GM12878 (cell line): ENCODE measurements around the gene VMO1. TPM values are rescaled to one million over a fixed set of nuclear protein-coding genes. Genes with fewer than 3 reads are reported as not detected.

ENCODE experiments used
- ATAC-seq: fragments of 200-7000 bp; cut with Tn5 transposase; 3 replicates; pipeline ENCODE4 v1.9.1; 2020; ENCODE audit warnings: mild to moderate bottlenecking, moderate library complexity
- BruUV-seq: library from RNA; stranded (reverse); fragments of 400-500 nt; replicated peaks from 2 replicates; lab custom pipeline; 2021; lab: Mats Ljungman, UMichigan
- CTCF ChIA-PET: fragments of 300-600 bp; sonication (Branson Sonifier 250); formaldehyde crosslinking; extraction: SDS; loops from one replicate; lab custom pipeline; 2021; ENCODE audit warnings: inconsistent platforms; lab: Yijun Ruan, JAX
- POLR2A ChIA-PET: fragments of 350-600 bp; formaldehyde crosslinking; extraction: SDS; loops from one replicate; lab custom pipeline; 2021; ENCODE audit warnings: inconsistent platforms; lab: Charles Lee
- RAD21 ChIA-PET: fragments of 300-600 bp; sonication (Branson Sonifier 250); formaldehyde crosslinking; loops from one replicate; lab custom pipeline; 2023; ENCODE audit warnings: antibody characterized with exemption; ENCODE audit not compliant: unreplicated experiment; lab: Charles Lee
- SMC1A ChIA-PET: fragments of 300-600 bp; sonication (Branson Sonifier 250); formaldehyde crosslinking; loops from one replicate; lab custom pipeline; 2023; ENCODE audit not compliant: unreplicated experiment, uncharacterized antibody; lab: Charles Lee
- DNase-seq: peaks from one replicate; pipeline ENCODE4 v3.0.0-alpha.2; 2011; ENCODE audit warnings: low read depth, low spot score
- FAIRE-seq: peaks from 3 replicates; lab custom pipeline; 2011; peaks lifted over from hg19 to GRCh38; lab: Jason Lieb, UNC
- H2AFZ ChIP-seq: 2 replicates; pipeline ENCODE4 v1.6.0; 2011; ENCODE audit warnings: low read depth, low read length, control low read depth; ENCODE audit not compliant: control insufficient read depth
- H3K27ac ChIP-seq: 2 replicates; pipeline ENCODE4 v1.5.1; 2011; ENCODE audit warnings: control low read depth; ENCODE audit not compliant: control insufficient read depth, insufficient read depth
- H3K27me3 ChIP-seq, 2 experiments: replicated peaks in 1 of 2; 2 replicates each; pipeline versions ENCODE4 v1.6.0 to v1.6.1; 2011; ENCODE audit warnings: low read length in 1 of 2; ENCODE audit not compliant: control insufficient read depth in 2 of 2, insufficient read depth in 2 of 2
- H3K36me3 ChIP-seq, 2 experiments: 2 replicates each; pipeline ENCODE4 v1.5.1; 2011; ENCODE audit warnings: low read length in 1 of 2; ENCODE audit not compliant: control insufficient read depth in 2 of 2, insufficient read depth in 2 of 2
- H3K4me1 ChIP-seq: 2 replicates; pipeline ENCODE4 v1.6.1; 2011; ENCODE audit warnings: mild to moderate bottlenecking, low read length, moderate library complexity, mixed read lengths; ENCODE audit not compliant: control insufficient read depth, insufficient read depth
- H3K4me2 ChIP-seq: 2 replicates; pipeline ENCODE4 v1.6.0; 2011; ENCODE audit warnings: control low read depth; ENCODE audit not compliant: control insufficient read depth, insufficient read depth
- H3K4me3 ChIP-seq: fragments of 200-600 bp; sonication (generic); 2 replicates; pipeline ENCODE4 v1.5.1; 2016
- H3K79me2 ChIP-seq: 2 replicates; pipeline ENCODE4 v1.6.0; 2011; ENCODE audit warnings: low read length; ENCODE audit not compliant: control insufficient read depth, insufficient read depth
- H3K9ac ChIP-seq: 2 replicates; pipeline ENCODE4 v1.8.0; 2011; ENCODE audit warnings: low read length, control low read depth, mixed read lengths; ENCODE audit not compliant: control insufficient read depth, insufficient read depth
- H3K9me3 ChIP-seq: replicated peaks from 3 replicates; pipeline ENCODE4 v1.5.1; 2011; ENCODE audit warnings: mild to moderate bottlenecking, low read length; ENCODE audit not compliant: control insufficient read depth, insufficient read depth
- H4K20me1 ChIP-seq: 2 replicates; pipeline ENCODE4 v1.6.0; 2011; ENCODE audit not compliant: control insufficient read depth, insufficient read depth
- ASH2L ChIP-seq: fragments of 300-600, 200-600 bp; sonication (generic); IDR thresholded peaks from 2 replicates; pipeline ENCODE4 v1.6.1; 2017; ENCODE audit warnings: low read depth, mild to moderate bottlenecking, borderline replicate concordance
- BCL11A ChIP-seq: IDR thresholded peaks from 2 replicates; pipeline ENCODE4 v1.6.1; 2011; ENCODE audit warnings: low read depth, low read length
- CREM ChIP-seq: IDR thresholded peaks from 2 replicates; pipeline ENCODE4 v1.6.1; 2014; ENCODE audit warnings: antibody characterized with exemption, low read depth
- HCFC1 ChIP-seq: fragments of 150-350 bp; IDR thresholded peaks from 2 replicates; pipeline ENCODE4 v1.6.1; 2014; ENCODE audit warnings: low read length
- MXI1 ChIP-seq: fragments of 150-350 bp; IDR thresholded peaks from 2 replicates; pipeline ENCODE4 v1.6.1; 2011; ENCODE audit warnings: low read depth, mild to moderate bottlenecking, inconsistent platforms, low read length, improper control_type of control experiment
- NBN ChIP-seq: fragments of 450-650 bp; IDR thresholded peaks from 2 replicates; pipeline ENCODE4 v1.6.1; 2016
- NR2C2 ChIP-seq: IDR thresholded peaks from 2 replicates; pipeline ENCODE4 v1.6.1; 2011; ENCODE audit warnings: borderline replicate concordance, low read depth; ENCODE audit not compliant: control insufficient read depth, insufficient read length
- RB1 ChIP-seq: fragments of 450-650 bp; formaldehyde crosslinking; IDR thresholded peaks from 2 replicates; pipeline ENCODE4 v1.6.1; 2017; ENCODE audit warnings: mild to moderate bottlenecking, borderline replicate concordance
- RUNX3 ChIP-seq: IDR thresholded peaks from 2 replicates; pipeline ENCODE4 v1.6.1; 2012; ENCODE audit warnings: low read length, inconsistent platforms
- STAT3 ChIP-seq: IDR thresholded peaks from 2 replicates; pipeline ENCODE4 v1.6.1; 2011; ENCODE audit warnings: low read depth, low read length, improper control_type of control experiment
- ZNF207 ChIP-seq: fragments of 450-650 bp; IDR thresholded peaks from 2 replicates; pipeline ENCODE4 v1.6.1; 2014; ENCODE audit warnings: antibody characterized with exemption, mild to moderate bottlenecking, borderline replicate concordance
- WGBS: methylation state at CpG from one replicate; pipeline ENCODE4 v1.1.6; 2016; ENCODE audit warnings: low lambda C conversion rate; ENCODE audit not compliant: insufficient replicate concordance, insufficient coverage; ENCODE audit errors: missing lambda C conversion rate; 5-methylcytosine and 5-hydroxymethylcytosine counted together
- in situ Hi-C: fragments of 300-500 bp; cut with MboI; formaldehyde crosslinking; loops from 9 replicates; pipeline ENCODE4 v1.14.3; 2018; ENCODE audit warnings: mixed read lengths
- intact Hi-C: fragments of 100-400 bp; cut with micrococcal nuclease; formaldehyde crosslinking; loops from one replicate; pipeline ENCODE4 v1.14.2; 2022; ENCODE audit not compliant: unreplicated experiment
- polyA plus RNA-seq, 11 experiments: library from polyadenylated mRNA; depleted of rRNA in 4 of 11; unstranded in 6 of 11; stranded (reverse) in 5 of 11; fragments of >200 nt; fragmentation: Nextera tagmentation in 4 of 11; fragmentation: Illumina TruSeq in 1 of 11; extraction: Ambion mirVana in 4 of 11; extraction: Trizol in 1 of 11; gene quantifications; 1 replicate in 1 of 11; 2 replicates in 10 of 11; pipeline versions ENCODE4 v1.2.1 to v1.2.3, GENCODE V29; 2011 to 2016; ENCODE audit warnings: inconsistent platforms in 2 of 11, missing spikeins in 2 of 11, low read depth in 1 of 11
- total RNA-seq, 4 experiments: library from RNA; depleted of rRNA in 3 of 4; stranded (reverse); fragments of >200 nt in 3 of 4; fragmentation: Illumina TruSeq in 1 of 4; extraction: Trizol in 1 of 4; gene quantifications; 2 replicates each; pipeline versions ENCODE4 v1.2.1 to v1.2.3, GENCODE V29; 2013 to 2021
- TF ChIP-seq, protein P1 (sequence below): fragments of 450-650 bp; IDR thresholded peaks from 2 replicates; pipeline ENCODE4 v1.6.1; 2018; ENCODE audit warnings: borderline replicate concordance, mild to moderate bottlenecking; ENCODE audit not compliant: partially characterized antibody
- TF ChIP-seq, protein P2 (sequence below): fragments of 450-650 bp; IDR thresholded peaks from 2 replicates; pipeline ENCODE4 v1.6.1; 2016; ENCODE audit warnings: mild to moderate bottlenecking

Gene VMO1
- total and polyA plus RNA-seq, 10 of the 15 experiments (the other 5 are each of a cell fraction or from before 2014, with no cell fraction given): 0.27 to 0.54 (median 0.31) TPM; not detected in 7

DNA sequence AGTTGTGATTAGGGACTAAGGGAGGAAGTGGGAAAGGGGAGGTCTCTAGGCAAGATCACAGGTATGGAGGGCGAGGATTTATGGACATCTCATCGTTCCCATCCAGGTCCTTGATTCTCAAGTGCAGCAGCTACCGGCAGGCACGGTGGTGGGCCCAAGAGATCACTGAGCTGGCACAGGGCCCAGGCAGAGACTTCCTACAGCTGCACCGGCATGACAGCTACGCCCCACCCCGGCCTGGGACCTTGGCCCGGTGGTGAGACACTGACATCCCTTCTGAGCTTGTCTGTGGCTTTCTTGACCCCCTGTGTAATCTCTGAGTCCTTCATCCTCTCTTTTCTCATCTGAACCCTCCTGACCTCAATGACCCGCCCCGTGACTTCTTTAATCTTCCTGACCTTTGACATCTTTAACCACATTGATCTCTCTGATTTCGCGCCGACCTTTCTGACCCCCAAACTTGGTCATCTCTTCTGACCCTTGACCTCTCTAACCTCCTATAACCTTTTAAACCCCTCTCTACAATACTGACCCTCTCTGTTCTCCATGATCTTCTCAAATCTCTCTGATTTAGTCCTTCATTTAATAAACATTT lies 24.6 kb upstream of the VMO1 start:
- RAD21 ChIA-PET: no interaction called here
- CTCF ChIA-PET: no interaction called here

More for the DNA sequence above, 24.6 kb upstream of the VMO1 start:
- TF ChIP-seq, protein P1, sequence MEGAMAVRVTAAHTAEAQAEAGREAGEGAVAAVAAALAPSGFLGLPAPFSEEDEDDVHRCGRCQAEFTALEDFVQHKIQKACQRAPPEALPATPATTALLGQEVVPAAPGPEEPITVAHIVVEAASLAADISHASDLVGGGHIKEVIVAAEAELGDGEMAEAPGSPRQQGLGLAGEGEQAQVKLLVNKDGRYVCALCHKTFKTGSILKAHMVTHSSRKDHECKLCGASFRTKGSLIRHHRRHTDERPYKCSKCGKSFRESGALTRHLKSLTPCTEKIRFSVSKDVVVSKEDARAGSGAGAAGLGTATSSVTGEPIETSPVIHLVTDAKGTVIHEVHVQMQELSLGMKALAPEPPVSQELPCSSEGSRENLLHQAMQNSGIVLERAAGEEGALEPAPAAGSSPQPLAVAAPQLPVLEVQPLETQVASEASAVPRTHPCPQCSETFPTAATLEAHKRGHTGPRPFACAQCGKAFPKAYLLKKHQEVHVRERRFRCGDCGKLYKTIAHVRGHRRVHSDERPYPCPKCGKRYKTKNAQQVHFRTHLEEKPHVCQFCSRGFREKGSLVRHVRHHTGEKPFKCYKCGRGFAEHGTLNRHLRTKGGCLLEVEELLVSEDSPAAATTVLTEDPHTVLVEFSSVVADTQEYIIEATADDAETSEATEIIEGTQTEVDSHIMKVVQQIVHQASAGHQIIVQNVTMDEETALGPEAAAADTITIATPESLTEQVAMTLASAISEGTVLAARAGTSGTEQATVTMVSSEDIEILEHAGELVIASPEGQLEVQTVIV: no peak
- TF ChIP-seq STAT3 (no peak), RB1 (no peak), ZNF207 (no peak), RUNX3 (no peak), ASH2L (no peak), BCL11A (no peak), HCFC1 (no peak), NR2C2 (no peak), NBN (no peak), CREM (no peak), MXI1 (no peak)
- TF ChIP-seq, protein P2, sequence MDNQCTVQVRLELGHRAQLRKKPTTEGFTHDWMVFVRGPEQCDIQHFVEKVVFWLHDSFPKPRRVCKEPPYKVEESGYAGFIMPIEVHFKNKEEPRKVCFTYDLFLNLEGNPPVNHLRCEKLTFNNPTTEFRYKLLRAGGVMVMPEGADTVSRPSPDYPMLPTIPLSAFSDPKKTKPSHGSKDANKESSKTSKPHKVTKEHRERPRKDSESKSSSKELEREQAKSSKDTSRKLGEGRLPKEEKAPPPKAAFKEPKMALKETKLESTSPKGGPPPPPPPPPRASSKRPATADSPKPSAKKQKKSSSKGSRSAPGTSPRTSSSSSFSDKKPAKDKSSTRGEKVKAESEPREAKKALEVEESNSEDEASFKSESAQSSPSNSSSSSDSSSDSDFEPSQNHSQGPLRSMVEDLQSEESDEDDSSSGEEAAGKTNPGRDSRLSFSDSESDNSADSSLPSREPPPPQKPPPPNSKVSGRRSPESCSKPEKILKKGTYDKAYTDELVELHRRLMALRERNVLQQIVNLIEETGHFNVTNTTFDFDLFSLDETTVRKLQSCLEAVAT: no peak
- WGBS: 80% methylated on average over 13 of the region's 13 CpGs
- Histone ChIP-seq H4K20me1 (no peaks in the 10 kb centered on the region), H3K9ac (no peak overlapping the region), H3K4me2 (no peak overlapping the region), H3K79me2 (no peaks in the 10 kb centered on the region), H3K36me3 (no peaks in the 10 kb centered on the region), H3K27ac (no peak overlapping the region), H3K27me3 (no peaks in the 10 kb centered on the region), H3K4me3 (no peak overlapping the region), H3K4me1 (peaks cover 4% of the 10 kb centered on the region), H3K9me3 (no peaks in the 10 kb centered on the region), H2AFZ (no peak overlapping the region)
- FAIRE-seq (no peak), DNase-seq (no peak), ATAC-seq (no peak)
- POLR2A ChIA-PET: no interaction called here
- intact Hi-C loops (no loop called here), in situ Hi-C loops (no loop called here)
- BruUV-seq: no TSS peak
- SMC1A ChIA-PET: no interaction called here
